Kidney (tissue), 14 donors: ENCODE data around the gene ARHGAP26. TPM values are rescaled to one million over a fixed set of nuclear protein-coding genes. Genes with fewer than 3 reads are reported as not detected.

Experiments
- DNase-seq, 5 donors: peaks; one replicate each; pipeline ENCODE4 v3.0.0-alpha.2; 2013 to 2020
- FAIRE-seq: peaks from 2 replicates; lab custom pipeline; 2012; peaks lifted over from hg19 to GRCh38; lab: Jason Lieb, UNC
- H3K27ac ChIP-seq, 2 donors: one replicate each; pipeline ENCODE4 v1.7.0; 2013; ENCODE audit warnings: low read depth in 2 of 2, low read length in 2 of 2, inconsistent platforms in 1 of 2
- H3K27me3 ChIP-seq: one replicate; pipeline ENCODE4 v1.7.1; 2013; ENCODE audit warnings: low read length, inconsistent platforms; ENCODE audit not compliant: control insufficient read depth, insufficient read depth
- H3K36me3 ChIP-seq, 3 donors: one replicate each; pipeline versions ENCODE4 v1.7.0 to v1.7.1; 2013; ENCODE audit warnings: low read length in 3 of 3, control low read depth in 1 of 3, inconsistent platforms in 1 of 3; ENCODE audit not compliant: insufficient read depth in 3 of 3, control insufficient read depth in 2 of 3
- H3K4me1 ChIP-seq, 3 donors: one replicate each; pipeline versions ENCODE4 v1.7.0 to v1.7.1; 2013; ENCODE audit warnings: low read length in 3 of 3, inconsistent platforms in 1 of 3, low read depth in 1 of 3; ENCODE audit not compliant: control insufficient read depth in 2 of 3, insufficient read depth in 2 of 3
- H3K4me3 ChIP-seq, 3 donors: one replicate each; pipeline versions ENCODE4 v1.7.0 to v1.8.1; 2013; ENCODE audit warnings: low read length in 3 of 3, control low read depth in 1 of 3, inconsistent platforms in 1 of 3
- H3K9ac ChIP-seq, 3 donors: one replicate each; pipeline versions ENCODE4 v1.7.0 to v1.7.1; 2013; ENCODE audit warnings: low read length in 3 of 3, control low read depth in 1 of 3, inconsistent platforms in 1 of 3
- H3K9me3 ChIP-seq, 3 donors: one replicate each; pipeline versions ENCODE4 v1.7.0 to v1.7.1; 2013; ENCODE audit warnings: low read length in 3 of 3, control low read depth in 1 of 3, inconsistent platforms in 1 of 3; ENCODE audit not compliant: control insufficient read depth in 2 of 3, insufficient read depth in 1 of 3
- CTCF ChIP-seq: IDR thresholded peaks from 3 replicates; pipeline ENCODE4 v1.5.1; 2012; ENCODE audit warnings: mild to moderate bottlenecking, moderate library complexity, borderline replicate concordance; ENCODE audit not compliant: insufficient read depth; ENCODE audit errors: extremely low read depth
- intact Hi-C: fragments of 100-400 bp; cut with DNase I; formaldehyde crosslinking; loops from one replicate; pipeline ENCODE4 v1.11.1; 2022
- polyA plus RNA-seq: library from polyadenylated mRNA; stranded (reverse); fragments of 350-450 nt; fragmentation: Illumina TruSeq; extraction: RNeasy Lipid Tissue Mini Kit (QIAGEN cat#74804); gene quantifications from one replicate; pipeline ENCODE4 v1.2.3, GENCODE V29; 2014; ENCODE audit warnings: low read depth, low replicate concordance; ENCODE audit not compliant: insufficient read depth
- total RNA-seq: library from RNA; stranded (reverse); fragmentation: NEBNext Ultra II Directional; extraction: Animal tissue kit (Norgen Biotek cat#: 25700); gene quantifications from one replicate; pipeline ENCODE4 v1.2.1, GENCODE V29; 2021
- donor health status: control.
- donor health status: control.
- donor health status: control.
- donor health status: control.
- donor health status: control.
- donor health status: DM: yes; HTN: yes; CAD: no.
- donor health status: Normal renal cell carcinoma (clear cell type).

ARHGAP26 gene
- total and polyA plus RNA-seq, 2 donors from 2014 or later: 2.5 to 85.7 TPM

- Histone ChIP-seq H3K27ac (no peak overlapping the region), H3K9ac (no peak overlapping the region), H3K27me3 (no peaks in the 10 kb centered on the region), H3K36me3 (no peaks in the 10 kb centered on the region), H3K4me1 (peaks cover 0 to 4% (median 0%) of the 10 kb centered on the region in 3 donors), H3K9me3 (no peaks in the 10 kb centered on the region), H3K4me3 (no peak overlapping the region)
- TF ChIP-seq CTCF: no peak
- intact Hi-C loops: no loop called here
- DNase-seq (peak in 4 of 5 donors; percentile 34 to 53 (median 43)), FAIRE-seq (no peak)
Measured at GRCh38 chr5:143217065-143217803, 447.1 kb downstream of the ARHGAP26 start.

GRCh38 chr5:143217804-143218160, 447.6 kb downstream of the ARHGAP26 start:
- H3K4me1 ChIP-seq: peaks cover 0 to 4% (median 0%) of the 10 kb centered on the region in 3 donors
- H3K27ac ChIP-seq: no peak overlapping the region
- intact Hi-C loops: no loop called here
- no peak for FAIRE-seq
- DNase-seq: no peak
- H3K9ac ChIP-seq: no peak overlapping the region
- H3K27me3 ChIP-seq: no peaks in the 10 kb centered on the region
- H3K36me3 ChIP-seq: peaks cover 0 to under 1% (median 0%) of the 10 kb centered on the region in 3 donors
- no peaks in the 10 kb centered on the region for H3K9me3 ChIP-seq
- no peak overlapping the region for H3K4me3 ChIP-seq
- no peak for TF ChIP-seq CTCF

GRCh38 chr5:143218517-143219170, 448.5 kb downstream of the ARHGAP26 start:
- H3K27ac ChIP-seq: no peak overlapping the region
- intact Hi-C loops: no loop called here
- FAIRE-seq: no peak
- no peaks in the 10 kb centered on the region for H3K27me3 ChIP-seq
- TF ChIP-seq CTCF: no peak
- H3K36me3 ChIP-seq: peaks cover 0 to 2% (median 0%) of the 10 kb centered on the region in 3 donors
- H3K4me1 ChIP-seq: peaks cover 0 to 4% (median 0%) of the 10 kb centered on the region in 3 donors
- H3K4me3 ChIP-seq: no peak overlapping the region
- no peak overlapping the region for H3K9ac ChIP-seq
- no peaks in the 10 kb centered on the region for H3K9me3 ChIP-seq
- peak in 1 of 5 donors; percentile 5 for DNase-seq
